BLaER1 treated with 17β-estradiol and CSF1 and Interleukin-3, amounts not matched to agents 10 nM and 100 nM (cell line): ENCODE measurements around the gene GPLD1.
"Not testable (repeated sequence)": the region's sequence is repeated elsewhere in the genome, so short reads cannot be mapped to it uniquely, and the experiment has no call there.

Experiments used
- H3K27ac ChIP-seq, 11 experiments: shearing (Covaris generic); formaldehyde crosslinking; 2 replicates each; pipeline ENCODE4 v1.8.1; 2022
- H3K27me3 ChIP-seq, 11 experiments: shearing (Covaris generic); formaldehyde crosslinking; 2 replicates each; pipeline ENCODE4 v1.8.1; 2022
- H3K36me3 ChIP-seq, 11 experiments: shearing (Covaris generic); formaldehyde crosslinking; 2 replicates each; pipeline ENCODE4 v1.8.1; 2022
- H3K4me1 ChIP-seq, 10 experiments: shearing (Covaris generic); formaldehyde crosslinking; 2 replicates each; pipeline ENCODE4 v1.8.1; 2022
- H3K4me2 ChIP-seq, 11 experiments: shearing (Covaris generic); formaldehyde crosslinking; 2 replicates each; pipeline ENCODE4 v1.8.1; 2022
- H3K4me3 ChIP-seq, 10 experiments: shearing (Covaris generic); formaldehyde crosslinking; 2 replicates each; pipeline ENCODE4 v1.8.1; 2022
- H3K9ac ChIP-seq, 11 experiments: shearing (Covaris generic); formaldehyde crosslinking; 2 replicates each; pipeline ENCODE4 v1.8.1; 2022
- H3K9me3 ChIP-seq, 11 experiments: shearing (Covaris generic); formaldehyde crosslinking; replicated peaks in 1 of 11; 2 replicates each; pipeline ENCODE4 v1.8.1; 2022
- H4K20me1 ChIP-seq, 11 experiments: shearing (Covaris generic); formaldehyde crosslinking; 2 replicates each; pipeline ENCODE4 v1.8.1; 2022
- Cebpa-rat ChIP-seq, 11 experiments: shearing (Covaris generic); IDR thresholded peaks; 2 replicates each; pipeline ENCODE4 v1.8.1; 2022

GPLD1 gene

DNA sequence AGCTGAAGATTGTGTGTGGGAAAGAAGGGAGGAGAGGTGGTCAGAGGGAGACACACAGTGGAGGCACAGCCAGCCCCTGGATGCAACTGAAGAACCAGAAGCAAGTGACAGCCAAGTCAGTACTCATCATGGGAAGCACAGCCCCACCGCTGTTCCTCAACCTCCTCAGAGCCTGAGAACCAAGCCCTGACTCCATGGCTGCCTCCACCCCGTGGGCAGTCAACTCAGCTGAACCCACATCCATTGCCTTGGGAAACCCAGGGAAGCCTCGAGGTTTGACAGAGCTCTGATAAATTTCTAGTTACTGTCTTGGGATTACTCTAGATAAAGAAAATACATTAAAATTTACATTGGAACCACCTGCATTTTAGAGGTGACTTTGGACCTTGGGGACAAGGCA lies 35.0 kb upstream of the GPLD1 start:
- Histone ChIP-seq H3K4me2 (peak overlapping the region in 8 of 11 experiments; percentile 16 to 81 (median 68); a peak in 13 of 22 replicates), H3K36me3 (peaks cover 0 to 21% (median 8%) of the 10 kb centered on the region in 11 experiments; a peak in 12 of 22 replicates), H3K4me3 (peak overlapping the region in 3 of 10 experiments; percentile 5 to 58 (median 53); a peak in 3 of 20 replicates)

DNA sequence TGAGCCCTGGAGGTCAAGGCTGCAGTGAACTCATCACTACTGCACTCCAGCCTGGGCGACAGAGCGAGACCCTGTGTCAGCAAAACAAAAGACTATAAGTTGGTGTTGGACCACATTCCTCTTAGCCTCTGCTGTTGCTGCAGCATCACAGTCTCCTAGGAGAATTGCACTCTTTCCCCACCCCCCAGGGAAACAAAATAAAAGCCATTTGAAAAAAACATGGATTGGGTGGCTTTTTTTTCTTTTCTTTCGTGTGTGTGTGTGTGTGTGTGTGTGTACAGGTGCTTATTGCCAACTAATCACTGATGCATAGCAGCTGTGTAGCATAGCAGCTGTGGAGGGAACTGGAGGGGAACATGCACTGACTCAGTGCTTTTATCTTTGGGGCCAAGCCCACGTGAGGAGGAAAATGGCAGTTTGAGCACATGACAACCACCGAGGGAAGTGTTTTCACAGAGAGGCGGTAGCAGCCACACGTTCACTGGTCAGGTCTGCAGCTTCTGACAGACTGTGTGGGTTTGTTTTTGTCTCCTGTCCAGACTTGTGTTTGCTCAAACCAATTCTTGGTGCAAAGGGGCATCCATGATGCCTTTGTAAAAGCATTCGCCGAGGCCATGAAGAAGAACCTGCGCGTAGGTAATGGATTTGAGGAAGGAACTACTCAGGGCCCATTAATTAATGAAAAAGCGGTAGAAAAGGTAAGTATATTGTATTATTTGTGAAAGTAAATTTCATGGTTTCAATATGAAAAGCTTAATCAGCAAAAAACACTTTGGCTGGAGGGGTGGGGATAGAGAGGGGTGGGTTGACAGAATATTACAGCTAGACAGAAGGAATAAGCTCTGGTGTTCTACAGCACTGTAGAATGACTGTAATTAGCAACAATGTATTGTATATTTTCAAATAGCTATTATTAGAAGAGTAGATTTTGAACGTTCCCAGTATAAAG lies 33.1 kb upstream of the GPLD1 start:
- peak overlapping the region; percentile 48 to 81 (median 67) for H3K4me2 ChIP-seq
- H3K27ac ChIP-seq, result peak overlapping the region in 9 of 11 experiments; percentile 20 to 81 (median 72); a peak in 17 of 22 replicates
- TF ChIP-seq Cebpa-rat (IDR thresholded peaks at IDR 0.05), result no peak
- H3K27me3 ChIP-seq, result no peaks in the 10 kb centered on the region
- H3K4me3 ChIP-seq, result peak overlapping the region in 5 of 10 experiments; percentile 16 to 58 (median 31); a peak in 9 of 20 replicates
- H4K20me1 ChIP-seq, result no peaks in the 10 kb centered on the region
- H3K4me1 ChIP-seq, result peaks cover 18 to 66% (median 57%) of the 10 kb centered on the region in 10 experiments
- no peaks in the 10 kb centered on the region for H3K9me3 ChIP-seq
- H3K9ac ChIP-seq, result peak overlapping the region in 7 of 11 experiments; percentile 37 to 70 (median 54); a peak in 13 of 22 replicates
- H3K36me3 ChIP-seq, result peaks cover 0 to 10% (median 0%) of the 10 kb centered on the region in 11 experiments; a peak in 3 of 22 replicates

More for the DNA sequence above, 35.0 kb upstream of the GPLD1 start:
- Histone ChIP-seq H3K27me3 (no peaks in the 10 kb centered on the region), H3K4me1 (peaks cover 15 to 58% (median 49%) of the 10 kb centered on the region in 10 experiments), H3K9ac (peak overlapping the region in 3 of 11 experiments; percentile 52 to 70 (median 67); a peak in 4 of 22 replicates), H4K20me1 (no peaks in the 10 kb centered on the region), H3K27ac (peak overlapping the region in 6 of 11 experiments; percentile 15 to 81 (median 39); a peak in 7 of 22 replicates), H3K9me3 (no peaks in the 10 kb centered on the region)
- TF ChIP-seq Cebpa-rat (IDR thresholded peaks at IDR 0.05), result no peak

DNA sequence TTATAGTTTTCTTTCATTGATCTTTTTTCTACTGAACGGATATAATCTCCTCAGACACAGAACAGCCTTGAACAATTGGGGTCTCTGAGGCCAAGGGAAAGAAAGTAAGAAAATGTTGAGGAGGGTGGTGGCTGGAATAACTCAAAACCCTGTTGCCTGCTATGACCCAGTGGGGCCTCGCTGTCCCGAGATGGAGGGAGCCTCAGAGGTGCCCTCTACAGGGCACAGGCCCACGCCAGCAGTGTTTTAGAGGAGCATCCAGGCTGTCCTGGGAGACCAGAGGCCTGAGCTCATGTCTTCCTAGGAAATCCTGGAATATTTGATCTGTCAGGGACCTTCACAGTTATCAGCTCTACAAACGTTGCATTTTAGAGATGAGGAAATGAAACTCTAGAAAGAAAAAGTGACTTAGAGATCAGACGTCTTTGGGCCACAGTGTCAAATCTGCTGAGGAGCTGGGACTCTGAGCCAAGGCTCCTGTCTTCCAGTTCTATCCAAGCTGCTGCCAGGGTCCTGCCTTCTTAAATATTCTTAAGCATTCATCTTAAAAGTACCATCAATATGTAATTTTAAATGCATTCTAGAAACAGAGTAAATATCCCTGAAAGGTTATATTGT lies 31.7 kb upstream of the GPLD1 start:
- Histone ChIP-seq H3K36me3 (peaks cover 0 to 7% (median 0%) of the 10 kb centered on the region in 11 experiments; a peak in 7 of 22 replicates), H3K4me1 (peaks cover 20 to 67% (median 57%) of the 10 kb centered on the region in 10 experiments), H3K4me3 (no peak overlapping the region), H3K9me3 (no peaks in the 10 kb centered on the region), H3K27me3 (no peaks in the 10 kb centered on the region), H3K9ac (no peak overlapping the region), H3K4me2 (peak overlapping the region in 2 of 11 experiments; percentile 80 to 81; a peak in 4 of 22 replicates), H3K27ac (0 out of 22 replicates have a peak overlapping the region, but pooled peaks of 4 of the 11 experiments have one; percentile 2 to 75 (median 15)), H4K20me1 (no peaks in the 10 kb centered on the region)
- no peak for TF ChIP-seq Cebpa-rat (IDR thresholded peaks at IDR 0.05)

DNA sequence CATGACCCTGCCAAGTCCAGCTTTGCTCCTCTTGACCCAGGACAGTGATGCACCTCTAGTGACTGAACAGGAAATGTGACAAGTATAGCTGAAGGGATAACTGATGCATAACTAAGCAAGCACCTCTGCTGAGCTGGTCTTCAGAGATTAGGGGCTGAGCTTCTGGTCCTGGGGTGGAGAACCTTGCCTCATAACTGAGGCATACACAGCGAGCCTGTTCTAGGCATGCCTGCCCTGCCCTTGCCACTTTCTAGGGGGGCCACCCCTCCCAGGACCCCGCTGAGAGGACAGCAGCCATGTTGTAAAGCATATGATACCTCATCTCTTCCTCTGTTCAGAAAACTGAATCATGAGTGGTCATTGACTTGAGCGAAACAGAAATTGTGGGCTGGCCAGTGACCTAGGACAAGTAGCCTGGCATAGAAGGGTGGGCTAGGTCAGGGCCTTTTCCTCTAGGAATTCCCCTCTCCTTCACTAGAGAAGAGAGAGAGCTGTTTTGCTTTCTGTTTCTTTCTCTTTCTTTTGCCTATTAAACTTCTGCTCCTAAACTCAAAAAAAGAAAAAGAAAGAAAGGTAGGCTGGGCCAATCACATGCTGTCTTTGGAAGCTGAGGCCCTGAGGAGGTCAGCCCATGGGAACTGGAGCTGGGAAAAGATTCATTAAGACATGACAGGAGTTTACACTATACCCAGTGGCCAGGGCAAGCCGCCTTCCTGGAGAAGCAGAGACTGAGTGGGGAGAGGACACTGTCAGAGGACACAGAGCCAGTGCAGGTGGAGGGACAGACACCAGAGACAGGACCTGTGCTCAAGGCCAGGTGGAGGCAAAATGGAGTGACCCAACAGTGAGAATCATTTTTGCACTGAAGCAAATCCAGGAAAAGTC lies 28.5 kb upstream of the GPLD1 start:
- Histone ChIP-seq H3K4me3 (no peak overlapping the region), H3K27ac (peak overlapping the region in 6 of 11 experiments; percentile 1 to 50 (median 21); a peak in 8 of 22 replicates), H3K4me1 (peaks cover 15 to 36% (median 30%) of the 10 kb centered on the region in 10 experiments), H3K9me3 (no peaks in the 10 kb centered on the region), H3K9ac (peak overlapping the region in 2 of 11 experiments; percentile 12 to 37; a peak in 2 of 22 replicates), H3K4me2 (peak overlapping the region in 10 of 11 experiments; percentile 9 to 78 (median 51); a peak in 17 of 22 replicates), H4K20me1 (no peaks in the 10 kb centered on the region), H3K27me3 (no peaks in the 10 kb centered on the region), H3K36me3 (peaks cover 0 to 36% (median 27%) of the 10 kb centered on the region in 11 experiments; a peak in 15 of 22 replicates)
- no peak for TF ChIP-seq Cebpa-rat (IDR thresholded peaks at IDR 0.05)

DNA sequence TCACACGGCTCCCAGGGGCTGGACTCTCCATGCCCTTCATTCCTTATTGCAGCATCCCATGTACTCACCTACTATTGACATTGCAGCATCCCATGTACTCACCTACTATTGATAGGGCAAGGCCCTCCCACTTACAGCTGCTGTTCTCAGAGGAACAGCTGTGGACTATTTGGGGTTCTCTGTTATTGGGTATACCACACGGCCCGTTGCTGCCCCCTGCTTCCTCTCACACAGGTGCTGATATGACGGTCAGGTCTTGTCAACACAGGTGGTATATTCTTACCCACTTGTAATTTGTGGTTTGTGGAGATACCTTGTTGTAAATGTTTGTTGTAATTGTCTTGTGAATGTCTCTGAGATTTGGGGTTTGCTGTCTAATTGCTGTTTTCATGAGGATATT lies 24.2 kb upstream of the GPLD1 start:
- Histone ChIP-seq H3K4me2 (no peak overlapping the region), H4K20me1 (no peaks in the 10 kb centered on the region), H3K27me3 (no peaks in the 10 kb centered on the region), H3K4me3 (no peak overlapping the region), H3K9ac (no peak overlapping the region), H3K4me1 (peaks cover 5 to 15% (median 13%) of the 10 kb centered on the region in 10 experiments; a peak in 18 of 20 replicates), H3K36me3 (peaks cover 0 to 65% (median 31%) of the 10 kb centered on the region in 11 experiments; a peak in 15 of 22 replicates), H3K9me3 (peaks cover 0 to 3% (median 0%) of the 10 kb centered on the region in 11 experiments; a peak in 3 of 22 replicates), H3K27ac (no peak overlapping the region)
- TF ChIP-seq Cebpa-rat (IDR thresholded peaks at IDR 0.05), result no peak

DNA sequence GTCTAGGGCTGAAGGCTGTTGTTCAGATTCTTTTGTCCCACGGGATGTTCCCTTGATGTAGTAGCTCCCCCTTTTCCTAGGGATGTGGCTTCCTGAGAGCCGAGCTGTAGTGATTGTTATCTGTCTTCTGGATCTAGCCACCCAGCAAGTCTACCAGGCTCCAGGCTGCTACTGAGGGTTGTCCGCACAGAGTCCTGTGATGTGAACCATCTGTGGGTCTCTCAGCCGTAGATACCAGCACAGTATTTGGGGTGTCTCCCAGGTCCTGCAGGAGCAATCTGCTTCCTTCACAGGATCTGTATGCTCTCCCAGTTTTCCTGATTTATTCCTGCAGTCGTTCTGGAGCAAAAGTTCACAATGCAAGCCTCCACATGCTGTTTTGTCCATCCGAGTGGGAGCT lies 22.6 kb upstream of the GPLD1 start:
- not testable (repeated sequence) for H3K4me2 ChIP-seq, H4K20me1 ChIP-seq, H3K4me3 ChIP-seq, H3K4me1 ChIP-seq, H3K9ac ChIP-seq, H3K27ac ChIP-seq, H3K27me3 ChIP-seq
- H3K9me3 ChIP-seq, result peaks cover 6 to 18% (median 11%) of the 10 kb centered on the region in 11 experiments; a peak in 18 of 22 replicates
- H3K36me3 ChIP-seq, result peaks cover 0 to 79% (median 43%) of the 10 kb centered on the region in 11 experiments; a peak in 16 of 22 replicates

DNA sequence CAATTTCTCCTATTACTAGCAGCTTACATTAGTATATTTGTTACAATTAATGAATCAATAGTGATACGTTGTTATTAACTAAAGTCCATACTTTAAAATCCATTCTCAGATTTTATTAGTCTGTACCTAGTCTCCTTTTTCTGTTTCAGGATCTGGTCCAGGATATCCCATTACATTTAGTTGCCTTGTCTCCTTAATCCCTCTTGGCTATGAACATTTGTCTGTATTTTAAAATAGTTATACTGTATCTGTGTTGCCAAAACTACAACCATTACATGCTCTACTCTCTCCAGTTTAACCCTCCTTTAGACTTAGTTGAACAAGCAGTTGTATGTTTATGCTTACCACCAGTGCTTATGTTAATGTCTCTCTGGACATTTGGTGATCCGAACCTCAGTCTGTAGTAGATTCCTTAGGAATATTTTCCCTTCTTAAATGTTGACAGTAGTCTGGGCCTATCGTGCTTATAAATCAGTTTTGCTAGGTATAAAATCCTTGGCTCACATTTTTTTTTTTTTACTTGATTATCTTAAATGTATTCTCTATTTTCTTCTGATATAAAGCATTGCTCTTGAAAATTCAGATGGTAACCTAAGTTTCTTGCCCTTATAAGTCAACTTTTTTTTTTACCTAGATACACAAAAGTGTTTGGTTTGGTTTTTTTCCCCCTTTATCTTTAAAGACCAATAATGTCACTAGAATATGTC lies 17.6 kb upstream of the GPLD1 start:
- no peak for TF ChIP-seq Cebpa-rat (IDR thresholded peaks at IDR 0.05)
- no peak overlapping the region for H3K9ac ChIP-seq
- no peak overlapping the region for H3K27ac ChIP-seq
- H3K4me3 ChIP-seq, result no peak overlapping the region
- H4K20me1 ChIP-seq, result no peaks in the 10 kb centered on the region
- no peak overlapping the region for H3K4me2 ChIP-seq
- peaks cover 0 to 7% (median 0%) of the 10 kb centered on the region in 10 experiments; a peak in 2 of 20 replicates for H3K4me1 ChIP-seq
- peaks cover 0 to 80% (median 44%) of the 10 kb centered on the region in 11 experiments; a peak in 16 of 22 replicates for H3K36me3 ChIP-seq
- H3K9me3 ChIP-seq, result peaks cover 6 to 23% (median 14%) of the 10 kb centered on the region in 11 experiments; a peak in 18 of 22 replicates
- no peaks in the 10 kb centered on the region for H3K27me3 ChIP-seq
